Karpas-422 (cell line): ENCODE data around the gene GCG. TPM values are rescaled to one million over a fixed set of nuclear protein-coding genes. Genes with fewer than 3 reads are reported as not detected.

ENCODE experiments used
- DNase-seq: peaks from one replicate; pipeline ENCODE4 v3.0.0-alpha.2; 2015
- H2AFZ ChIP-seq: fragments of 200-600 bp; sonication (generic); 2 replicates; pipeline ENCODE4 v1.6.1; 2014; ENCODE audit warnings: antibody characterized with exemption, low read length, mixed read lengths
- H3K27ac ChIP-seq: fragments of 200-600 bp; sonication (generic); 2 replicates; pipeline ENCODE4 v1.5.1; 2014; ENCODE audit warnings: mild to moderate bottlenecking, low read length, moderate library complexity
- H3K27me3 ChIP-seq: fragments of 200-600 bp; sonication (generic); 2 replicates; pipeline ENCODE4 v1.6.1; 2014; ENCODE audit warnings: low read length, mixed read lengths
- H3K36me3 ChIP-seq: fragments of 200-600 bp; sonication (generic); 2 replicates; pipeline ENCODE4 v1.6.1; 2014; ENCODE audit warnings: low read length, mixed read lengths; ENCODE audit not compliant: insufficient read depth
- H3K4me1 ChIP-seq: fragments of 200-600 bp; sonication (generic); 2 replicates; pipeline ENCODE4 v1.6.1; 2014; ENCODE audit warnings: mild to moderate bottlenecking, low read length, mixed read lengths
- H3K4me2 ChIP-seq: fragments of 200-600 bp; sonication (generic); 2 replicates; pipeline ENCODE4 v1.6.1; 2014; ENCODE audit warnings: low read length, low read depth, mild to moderate bottlenecking; ENCODE audit not compliant: poor library complexity, severe bottlenecking
- H3K4me3 ChIP-seq: fragments of 200-600 bp; sonication (generic); 2 replicates; pipeline ENCODE4 v1.5.1; 2014; ENCODE audit warnings: mild to moderate bottlenecking, antibody characterized with exemption, low read length, mixed read lengths
- H3K79me2 ChIP-seq: fragments of 200-600 bp; sonication (generic); 2 replicates; pipeline ENCODE4 v1.6.1; 2014; ENCODE audit warnings: mild to moderate bottlenecking, low read length, mixed read lengths
- H3K9ac ChIP-seq: fragments of 200-600 bp; sonication (generic); 2 replicates; pipeline ENCODE4 v1.6.0; 2014; ENCODE audit warnings: low read length
- H3K9me2 ChIP-seq: fragments of 200-600 bp; sonication (generic), shearing (Covaris generic); replicated peaks from 2 replicates; pipeline ENCODE4 v1.6.0; 2014; ENCODE audit warnings: mild to moderate bottlenecking, low read length, moderate library complexity; ENCODE audit not compliant: insufficient read depth
- H3K9me3 ChIP-seq: fragments of 300-700, 200-600 bp; sonication (generic); 2 replicates; pipeline ENCODE4 v1.6.1; 2014; ENCODE audit warnings: low read length, mixed read lengths
- H4K20me1 ChIP-seq: fragments of 200-600 bp; sonication (generic); 2 replicates; pipeline ENCODE4 v1.6.1; 2014; ENCODE audit warnings: mild to moderate bottlenecking, antibody characterized with exemption, low read length, low read depth; ENCODE audit not compliant: insufficient read depth
- total RNA-seq: library from RNA; depleted of rRNA; stranded (reverse); fragments of >200 nt; shearing (Covaris generic); gene quantifications from 2 replicates; pipeline ENCODE4 v1.2.3, GENCODE V29; 2014; ENCODE audit warnings: low replicate concordance

The GCG gene
- total RNA-seq, 1 experiment from 2014 or later, result not detected

- H4K20me1 ChIP-seq, result no peaks in the 10 kb centered on the region
- H3K4me2 ChIP-seq, result no peak overlapping the region
- H3K36me3 ChIP-seq, result no peaks in the 10 kb centered on the region
- H3K4me1 ChIP-seq, result no peaks in the 10 kb centered on the region
- no peaks in the 10 kb centered on the region for H3K27me3 ChIP-seq
- H3K4me3 ChIP-seq, result no peak overlapping the region
- H3K9ac ChIP-seq, result no peak overlapping the region
- DNase-seq, result no peak
- H3K27ac ChIP-seq, result no peak overlapping the region
- no peaks in the 10 kb centered on the region for H3K9me3 ChIP-seq
- H2AFZ ChIP-seq, result no peak overlapping the region
- H3K79me2 ChIP-seq, result no peaks in the 10 kb centered on the region
- H3K9me2 ChIP-seq, result no peaks in the 10 kb centered on the region
Observed at GRCh38 chr2:162118166-162119031, 33.6 kb downstream of the GCG start.

DNA sequence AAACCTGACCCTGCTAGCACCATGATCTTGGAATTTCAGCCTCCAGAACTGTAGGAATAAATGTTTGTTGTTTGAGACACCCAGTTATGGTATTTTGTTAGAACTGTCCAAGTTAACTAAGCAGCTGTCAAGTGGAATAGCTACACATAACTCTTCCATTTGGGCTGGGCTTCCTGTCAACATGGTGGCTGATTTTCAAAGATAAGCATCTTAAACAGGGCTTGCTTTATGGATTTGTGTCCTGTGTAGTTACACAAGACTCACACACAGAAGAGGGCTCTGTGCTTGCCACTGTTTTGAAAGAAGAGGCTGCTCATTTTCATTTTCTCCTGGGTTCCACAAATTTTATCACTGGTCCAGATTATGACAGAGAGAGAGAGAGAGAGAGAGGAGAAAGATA lies 35.7 kb downstream of the GCG start:
- Histone ChIP-seq H2AFZ (no peak overlapping the region), H3K4me3 (no peak overlapping the region), H3K9me3 (no peaks in the 10 kb centered on the region), H4K20me1 (no peaks in the 10 kb centered on the region), H3K9me2 (no peaks in the 10 kb centered on the region), H3K27me3 (no peaks in the 10 kb centered on the region), H3K4me2 (no peak overlapping the region), H3K79me2 (no peaks in the 10 kb centered on the region), H3K36me3 (no peaks in the 10 kb centered on the region), H3K27ac (no peak overlapping the region), H3K4me1 (no peaks in the 10 kb centered on the region), H3K9ac (no peak overlapping the region)
- DNase-seq, result no peak

- H3K9me3 ChIP-seq, result no peaks in the 10 kb centered on the region
- H3K79me2 ChIP-seq, result no peaks in the 10 kb centered on the region
- no peaks in the 10 kb centered on the region for H3K9me2 ChIP-seq
- no peaks in the 10 kb centered on the region for H3K36me3 ChIP-seq
- no peaks in the 10 kb centered on the region for H3K27me3 ChIP-seq
- no peak for DNase-seq
- H3K4me2 ChIP-seq, result no peak overlapping the region
- no peaks in the 10 kb centered on the region for H3K4me1 ChIP-seq
- no peaks in the 10 kb centered on the region for H4K20me1 ChIP-seq
- no peak overlapping the region for H3K4me3 ChIP-seq
- no peak overlapping the region for H2AFZ ChIP-seq
- H3K27ac ChIP-seq, result no peak overlapping the region
- no peak overlapping the region for H3K9ac ChIP-seq
Observed at GRCh38 chr2:162115076-162115475, 37.0 kb downstream of the GCG start.

GRCh38 chr2:162114271-162114670 lies 37.8 kb downstream of the GCG start:
- Histone ChIP-seq H3K9me2 (no peaks in the 10 kb centered on the region), H3K79me2 (no peaks in the 10 kb centered on the region), H4K20me1 (no peaks in the 10 kb centered on the region), H3K4me3 (no peak overlapping the region), H3K36me3 (no peaks in the 10 kb centered on the region), H3K27me3 (no peaks in the 10 kb centered on the region), H3K9ac (no peak overlapping the region), H3K4me1 (no peaks in the 10 kb centered on the region), H3K27ac (no peak overlapping the region), H3K9me3 (no peaks in the 10 kb centered on the region), H2AFZ (no peak overlapping the region), H3K4me2 (no peak overlapping the region)
- DNase-seq, result no peak

DNA sequence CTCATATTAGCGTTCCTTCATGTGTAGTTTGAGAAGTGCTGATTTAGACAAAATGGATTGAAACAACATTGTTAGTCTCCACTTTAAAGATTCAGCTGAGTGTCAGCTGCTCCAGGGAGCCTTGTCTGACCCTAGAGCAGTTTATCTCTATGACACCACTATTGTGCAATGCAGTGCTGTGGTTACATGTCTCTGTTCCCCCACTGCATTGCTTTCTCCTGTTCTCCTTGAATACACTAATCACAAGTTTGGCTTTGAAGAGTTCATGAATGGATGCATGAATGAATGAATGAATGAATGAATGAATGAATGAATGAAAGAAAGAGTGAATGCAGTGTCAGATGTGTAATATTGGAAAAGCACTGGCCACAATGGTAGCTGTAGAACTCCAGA lies 38.3 kb downstream of the GCG start:
- DNase-seq, result no peak
- Histone ChIP-seq H3K27ac (no peak overlapping the region), H3K79me2 (no peaks in the 10 kb centered on the region), H3K4me3 (no peak overlapping the region), H3K9me3 (no peaks in the 10 kb centered on the region), H3K9me2 (no peaks in the 10 kb centered on the region), H3K4me2 (no peak overlapping the region), H3K36me3 (no peaks in the 10 kb centered on the region), H2AFZ (no peak overlapping the region), H3K9ac (no peak overlapping the region), H3K4me1 (no peaks in the 10 kb centered on the region), H3K27me3 (no peaks in the 10 kb centered on the region), H4K20me1 (no peaks in the 10 kb centered on the region)

DNA sequence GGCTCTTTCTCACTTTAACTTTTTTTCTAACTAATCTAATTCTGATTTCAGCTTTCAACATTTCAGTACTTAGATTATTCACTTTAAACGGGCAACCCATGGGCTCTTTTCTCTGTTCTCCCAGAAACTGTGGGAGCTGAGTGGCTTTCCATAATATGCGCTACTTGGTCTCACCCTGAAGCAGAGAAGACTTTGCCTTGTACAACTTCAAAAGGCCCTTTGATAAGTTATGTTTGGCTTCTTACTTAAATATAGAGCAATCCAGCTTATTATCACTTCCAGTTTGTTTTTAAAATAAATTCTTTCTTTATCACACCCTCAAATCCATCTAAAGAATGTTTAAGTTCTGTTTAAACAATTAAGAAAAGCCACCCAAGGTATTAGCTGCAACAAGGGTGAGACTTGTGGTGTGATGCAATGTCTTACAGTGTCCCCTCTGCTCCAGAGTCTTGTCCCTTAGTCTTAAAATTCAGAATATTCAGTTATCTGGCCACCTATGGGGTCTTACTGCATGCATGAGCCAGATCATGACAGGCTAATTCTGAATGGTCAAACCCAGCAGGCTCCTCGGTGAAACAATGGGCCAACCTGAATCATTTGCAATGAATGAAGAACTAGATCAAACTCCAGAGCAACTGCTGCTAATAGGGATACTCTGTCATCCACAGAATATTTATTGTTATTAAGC lies 38.8 kb downstream of the GCG start:
- Histone ChIP-seq H3K4me1 (no peaks in the 10 kb centered on the region), H3K4me2 (no peak overlapping the region), H3K27me3 (no peaks in the 10 kb centered on the region), H3K79me2 (no peaks in the 10 kb centered on the region), H2AFZ (no peak overlapping the region), H3K9me2 (no peaks in the 10 kb centered on the region), H3K27ac (no peak overlapping the region), H4K20me1 (no peaks in the 10 kb centered on the region), H3K9me3 (no peaks in the 10 kb centered on the region), H3K4me3 (no peak overlapping the region), H3K9ac (no peak overlapping the region), H3K36me3 (no peaks in the 10 kb centered on the region)
- DNase-seq, result no peak

DNA sequence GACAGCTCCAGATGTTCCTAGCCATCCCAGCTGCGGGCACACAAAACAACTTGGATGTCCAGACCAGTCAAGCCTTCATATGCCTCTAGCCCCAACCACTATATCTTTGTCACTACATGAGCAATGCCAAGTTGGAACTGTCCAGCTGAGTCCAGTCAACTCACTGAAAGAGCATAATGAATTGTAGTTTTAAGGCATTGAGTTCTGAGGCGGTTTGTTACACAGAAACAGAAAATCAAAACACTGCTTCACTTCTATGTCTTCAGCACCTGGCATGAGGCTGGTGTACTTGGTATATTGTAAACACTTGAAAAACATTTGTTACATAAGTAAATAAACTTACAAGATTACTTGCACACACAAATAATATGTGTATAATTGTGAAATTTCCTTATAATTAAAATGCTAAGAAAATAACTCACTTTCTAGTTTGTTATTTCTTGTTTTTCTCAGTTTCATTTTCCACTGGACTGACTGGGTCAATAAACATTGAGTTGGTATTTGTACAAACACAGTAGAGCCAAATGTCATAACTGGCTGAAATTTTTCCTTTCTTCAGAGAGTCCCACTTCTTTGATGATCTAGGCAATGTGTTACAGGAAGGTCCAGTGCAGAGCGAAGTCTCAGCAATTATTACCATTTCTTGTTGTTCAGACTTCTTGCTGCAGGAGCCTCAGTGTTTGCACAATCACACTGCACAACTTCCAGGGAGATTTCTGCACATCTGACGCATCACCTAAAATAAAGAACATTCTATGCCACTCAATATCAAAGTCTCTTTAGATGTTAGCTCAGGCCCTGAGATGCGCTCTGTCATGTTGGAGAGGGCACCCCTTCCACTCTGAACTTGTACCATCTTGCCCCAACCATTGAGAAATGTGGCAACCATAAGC lies 39.8 kb downstream of the GCG start:
- Histone ChIP-seq H3K9me2 (no peaks in the 10 kb centered on the region), H3K9ac (no peak overlapping the region), H3K36me3 (no peaks in the 10 kb centered on the region), H4K20me1 (no peaks in the 10 kb centered on the region), H3K27me3 (no peaks in the 10 kb centered on the region), H2AFZ (no peak overlapping the region), H3K4me1 (no peaks in the 10 kb centered on the region), H3K4me2 (no peak overlapping the region), H3K9me3 (no peaks in the 10 kb centered on the region), H3K27ac (no peak overlapping the region), H3K79me2 (no peaks in the 10 kb centered on the region), H3K4me3 (no peak overlapping the region)
- DNase-seq, result no peak

DNA sequence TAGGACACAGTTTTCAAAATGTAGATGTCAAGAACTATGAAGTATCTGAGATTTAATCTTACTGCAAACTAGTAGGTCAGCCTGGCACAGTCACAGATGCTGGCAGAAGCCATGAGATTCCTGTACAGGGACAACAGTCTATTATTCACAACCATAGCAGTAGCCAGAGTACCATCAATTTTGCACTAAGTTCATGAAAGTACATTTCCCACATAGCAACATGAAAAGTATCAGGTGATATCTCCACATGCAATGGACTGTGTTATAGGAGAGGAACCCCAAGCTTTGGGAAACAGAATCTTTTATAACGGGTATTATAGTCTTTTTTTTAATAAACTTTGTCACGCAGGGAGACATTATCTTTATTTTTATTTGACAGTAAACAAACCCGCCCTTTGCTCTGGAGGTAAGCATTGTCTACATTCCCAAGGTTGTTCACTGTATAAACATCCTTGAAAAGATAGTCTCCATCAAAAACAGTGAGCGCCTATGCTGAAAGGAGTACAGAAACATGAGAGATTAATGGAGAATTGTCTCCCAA lies 44.6 kb downstream of the GCG start:
- Histone ChIP-seq H4K20me1 (no peaks in the 10 kb centered on the region), H3K27ac (no peak overlapping the region), H3K9me2 (no peaks in the 10 kb centered on the region)

More for the DNA sequence above, 44.6 kb downstream of the GCG start:
- Histone ChIP-seq H3K4me3 (no peak overlapping the region), H3K9me3 (no peaks in the 10 kb centered on the region), H3K9ac (no peak overlapping the region), H3K4me2 (no peak overlapping the region), H2AFZ (no peak overlapping the region), H3K79me2 (no peaks in the 10 kb centered on the region), H3K4me1 (no peaks in the 10 kb centered on the region), H3K27me3 (no peaks in the 10 kb centered on the region), H3K36me3 (no peaks in the 10 kb centered on the region)
- no peak for DNase-seq
